ENCODE measurements around the gene JADE2.
A peak's percentile ranks its signal among the peaks of the same experiment; 100 is the strongest.
"Not testable (repeated sequence)": the region's sequence is repeated elsewhere in the genome, so short reads cannot be mapped to it uniquely, and the experiment has no call there.

Gene JADE2

GRCh38 chr5:134586866-134587524 is 61.5 kb downstream of the JADE2 start:
- peak; percentile 25 for DNase-seq (ENCODE audit: extremely low read depth, low read depth)
- peak; percentile 89 for TF ChIP-seq CTCF (IDR thresholded peaks at IDR 0.05; ENCODE audit: low read depth, low read length)

GRCh38 chr5:134590992-134591659 is 65.7 kb downstream of the JADE2 start:
- no peak for TF ChIP-seq CTCF (IDR thresholded peaks at IDR 0.05; ENCODE audit: low read depth, low read length)
- no peak for DNase-seq (ENCODE audit: extremely low read depth, low read depth)

GRCh38 chr5:134592141-134592746 is 66.8 kb downstream of the JADE2 start:
- no peak for DNase-seq (ENCODE audit: extremely low read depth, low read depth)
- no peak for TF ChIP-seq CTCF (IDR thresholded peaks at IDR 0.05; ENCODE audit: low read depth, low read length)

GRCh38 chr5:134594336-134594735 is 68.9 kb downstream of the JADE2 start:
- no peak for TF ChIP-seq CTCF (IDR thresholded peaks at IDR 0.05; ENCODE audit: low read depth, low read length)
- no peak for DNase-seq (ENCODE audit: extremely low read depth, low read depth)

- no peak for DNase-seq (ENCODE audit: extremely low read depth, low read depth)
- no peak for TF ChIP-seq CTCF (IDR thresholded peaks at IDR 0.05; ENCODE audit: low read depth, low read length)
Measured at GRCh38 chr5:134594797-134595457, 69.5 kb downstream of the JADE2 start.

GRCh38 chr5:134595458-134595838 is 70.0 kb downstream of the JADE2 start:
- DNase-seq (ENCODE audit: extremely low read depth, low read depth), result no peak
- TF ChIP-seq CTCF (IDR thresholded peaks at IDR 0.05; ENCODE audit: low read depth, low read length), result no peak

GRCh38 chr5:134599820-134600219 is 74.3 kb downstream of the JADE2 start:
- not testable (repeated sequence) for DNase-seq (ENCODE audit: extremely low read depth, low read depth)
